Heart left ventricle (tissue), 13 donors: Measurements from ENCODE around the gene DMBT1.

Experiments
- CTCF ChIP-seq, 12 donors: fragments of 200-600 bp; sonication (generic) in 4 of 12; IDR thresholded peaks; one replicate each; pipeline versions ENCODE4 v1.5.0 to v1.8.0; 2018 to 2022; ENCODE audit warnings: antibody characterized with exemption in 12 of 12, mild to moderate bottlenecking in 5 of 12
- POLR2A ChIP-seq, 2 donors: fragments of 450-650 bp; IDR thresholded peaks; one replicate each; pipeline ENCODE4 v1.6.1; 2017; ENCODE audit warnings: antibody characterized with exemption in 2 of 2, mild to moderate bottlenecking in 2 of 2, moderate library complexity in 2 of 2
- donor health status: ischemic (EF 13 %, LVEDD 7.1; RV severe dilation, severe dysfunction).
- donor health status: DM: no; HTN: yes; CAD: no.
- donor health status: DM: no; HTN: no; CAD: no.
- donor health status: ischemic (EF 25% LVEDD 6.9; RV normal size, moderate dysfunction).
- donor health status: ischemic (EF 25% LVEDD 5.7; RV mildly dilated, moderate dysfunction).
- donor health status: ischemic (EF 35%, LVEDD 5.7; RV mildly dilated, moderate dysfunction).
- donor health status: nonischemic (EF 11% LVEDD 7.7; RV severe dilation, severe dysfunction).
- donor health status: DM: yes; HTN: yes; CAD: no.
- donor health status: PGD.
- donor health status: ischemic (EF 29% LVEDD 5.4; RV normal size, mild dysfunction).
- donor health status: nonischemic (EF 23%, LVEDD 6.1; RV moderate dilation, normal function).

GRCh38 chr10:122672655-122673054, 112.1 kb downstream of the DMBT1 start:
- TF ChIP-seq CTCF (IDR thresholded peaks at IDR 0.05) = no peak
- no peak for TF ChIP-seq POLR2A (IDR thresholded peaks at IDR 0.05)
